SK-N-SH treated with all-trans-retinoic acid at 6 μM for 48 hours (cell line): ENCODE data around the gene KANTR.

ENCODE experiments used
- ARNTL ChIP-seq: fragments of 450-650 bp; formaldehyde crosslinking; IDR thresholded peaks from 2 replicates; pipeline ENCODE4 v1.5.0; 2020; ENCODE audit warnings: low read depth, mild to moderate bottlenecking, moderate library complexity, borderline replicate concordance
- BACH2 ChIP-seq: fragments of 250-450 bp; sonication (Bioruptor Pico); IDR thresholded peaks from 2 replicates; pipeline ENCODE4 v1.9.0; 2021; ENCODE audit warnings: mild to moderate bottlenecking, borderline replicate concordance
- PPARA ChIP-seq: fragments of 250-450 bp; sonication (Bioruptor Pico); IDR thresholded peaks from 2 replicates; pipeline ENCODE4 v1.5.0; 2020; ENCODE audit warnings: mild to moderate bottlenecking, borderline replicate concordance
- TOX ChIP-seq: fragments of 250-450 bp; sonication (Bioruptor Pico); IDR thresholded peaks from 2 replicates; pipeline ENCODE4 v1.8.0; 2021; ENCODE audit warnings: mild to moderate bottlenecking, moderate library complexity, borderline replicate concordance
- ZFP3 ChIP-seq: fragments of 250-450 bp; sonication (Bioruptor Pico); IDR thresholded peaks from 2 replicates; pipeline ENCODE4 v1.5.0; 2020; ENCODE audit warnings: mild to moderate bottlenecking, moderate library complexity
- ZFP30 ChIP-seq: fragments of 450-650 bp; formaldehyde crosslinking; IDR thresholded peaks from 2 replicates; pipeline ENCODE4 v1.5.0; 2022; ENCODE audit warnings: mild to moderate bottlenecking, moderate library complexity
- ZNF565 ChIP-seq: fragments of 450-650 bp; formaldehyde crosslinking; conservative IDR thresholded peaks from 2 replicates; pipeline ENCODE4 v1.5.0; 2020; ENCODE audit warnings: low read depth, mild to moderate bottlenecking, moderate library complexity
- ZNF8 ChIP-seq: fragments of 450-650 bp; formaldehyde crosslinking; IDR thresholded peaks from 2 replicates; pipeline ENCODE4 v1.5.0; 2020; ENCODE audit warnings: mild to moderate bottlenecking, moderate library complexity
- TF ChIP-seq, protein P1 (sequence below): fragments of 250-450 bp; sonication (Bioruptor Pico); IDR thresholded peaks from 2 replicates; pipeline ENCODE4 v1.8.0; 2020; ENCODE audit warnings: mild to moderate bottlenecking, moderate library complexity, borderline replicate concordance

DNA sequence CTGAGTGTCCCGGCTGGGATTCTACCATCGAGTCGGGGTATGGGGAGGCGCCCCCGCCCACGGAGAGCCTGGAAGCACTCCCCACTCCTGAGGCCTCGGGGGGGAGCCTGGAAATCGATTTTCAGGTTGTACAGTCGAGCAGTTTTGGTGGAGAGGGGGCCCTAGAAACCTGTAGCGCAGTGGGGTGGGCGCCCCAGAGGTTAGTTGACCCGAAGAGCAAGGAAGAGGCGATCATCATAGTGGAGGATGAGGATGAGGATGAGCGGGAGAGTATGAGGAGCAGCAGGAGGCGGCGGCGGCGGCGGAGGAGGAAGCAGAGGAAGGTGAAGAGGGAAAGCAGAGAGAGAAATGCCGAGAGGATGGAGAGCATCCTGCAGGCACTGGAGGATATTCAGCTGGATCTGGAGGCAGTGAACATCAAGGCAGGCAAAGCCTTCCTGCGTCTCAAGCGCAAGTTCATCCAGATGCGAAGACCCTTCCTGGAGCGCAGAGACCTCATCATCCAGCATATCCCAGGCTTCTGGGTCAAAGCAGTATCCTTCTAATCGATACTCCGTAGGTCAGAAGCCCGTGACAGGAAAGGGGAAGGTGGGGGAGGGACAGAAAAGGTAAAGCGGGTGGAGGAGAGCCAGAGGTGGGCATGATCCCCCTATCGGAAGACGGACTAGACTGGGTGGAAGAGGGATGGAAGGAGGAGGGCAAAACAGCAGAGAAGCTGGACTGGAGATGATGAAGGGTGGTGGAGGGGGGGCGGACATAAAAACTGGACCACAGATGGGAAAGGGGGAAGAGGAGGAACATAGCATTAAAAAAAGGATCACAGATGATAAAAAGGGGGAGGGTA lies 10.9 kb upstream of the KANTR start:
- TF ChIP-seq ZFP30 (CRISPR knock-in tag) (no peak), ZNF8 (CRISPR knock-in tag) (no peak), ZNF565 (CRISPR knock-in tag) (no peak), ARNTL (CRISPR knock-in tag) (no peak), TOX (CRISPR knock-in tag) (no peak), BACH2 (CRISPR knock-in tag) (no peak), PPARA (CRISPR knock-in tag) (no peak), ZFP3 (CRISPR knock-in tag) (no peak)
- TF ChIP-seq, protein P1, sequence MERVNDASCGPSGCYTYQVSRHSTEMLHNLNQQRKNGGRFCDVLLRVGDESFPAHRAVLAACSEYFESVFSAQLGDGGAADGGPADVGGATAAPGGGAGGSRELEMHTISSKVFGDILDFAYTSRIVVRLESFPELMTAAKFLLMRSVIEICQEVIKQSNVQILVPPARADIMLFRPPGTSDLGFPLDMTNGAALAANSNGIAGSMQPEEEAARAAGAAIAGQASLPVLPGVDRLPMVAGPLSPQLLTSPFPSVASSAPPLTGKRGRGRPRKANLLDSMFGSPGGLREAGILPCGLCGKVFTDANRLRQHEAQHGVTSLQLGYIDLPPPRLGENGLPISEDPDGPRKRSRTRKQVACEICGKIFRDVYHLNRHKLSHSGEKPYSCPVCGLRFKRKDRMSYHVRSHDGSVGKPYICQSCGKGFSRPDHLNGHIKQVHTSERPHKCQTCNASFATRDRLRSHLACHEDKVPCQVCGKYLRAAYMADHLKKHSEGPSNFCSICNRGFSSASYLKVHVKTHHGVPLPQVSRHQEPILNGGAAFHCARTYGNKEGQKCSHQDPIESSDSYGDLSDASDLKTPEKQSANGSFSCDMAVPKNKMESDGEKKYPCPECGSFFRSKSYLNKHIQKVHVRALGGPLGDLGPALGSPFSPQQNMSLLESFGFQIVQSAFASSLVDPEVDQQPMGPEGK = no peak
